Prostate gland (tissue), 2 donors: ENCODE measurements around the gene ARRB1. TPM values are rescaled to one million over a fixed set of nuclear protein-coding genes. Genes with fewer than 3 reads are reported as not detected.
A peak's percentile ranks its signal among the peaks of the same experiment; 100 is the strongest.
"Not testable (repeated sequence)": the region's sequence is repeated elsewhere in the genome, so short reads cannot be mapped to it uniquely, and the experiment has no call there.

ENCODE experiments used
- DNase-seq: peaks from one replicate; pipeline ENCODE4 v3.0.0-alpha.2; 2019; ENCODE audit warnings: low spot score
- H3K27ac ChIP-seq, 2 donors: fragments of 200-600 bp; sonication (generic); 2 replicates each; pipeline ENCODE4 v1.5.1; 2017 to 2019
- H3K27me3 ChIP-seq: fragments of 200-600 bp; sonication (generic); replicated peaks from 2 replicates; pipeline ENCODE4 v1.5.1; 2019; ENCODE audit not compliant: insufficient read depth
- H3K36me3 ChIP-seq, 2 donors: fragments of 200-600 bp; sonication (generic); 1 replicate in 1 of 2; 2 replicates in 1 of 2; pipeline versions ENCODE4 v1.5.1 to v1.8.1; 2017 to 2019
- H3K4me1 ChIP-seq: fragments of 200-600 bp; sonication (generic); replicated peaks from 2 replicates; pipeline ENCODE4 v1.5.1; 2019
- H3K4me3 ChIP-seq, 2 donors: fragments of 200-600 bp; sonication (generic); 2 replicates each; pipeline ENCODE4 v1.5.1; 2017 to 2019
- H3K9me3 ChIP-seq: fragments of 200-600 bp; sonication (generic); 2 replicates; pipeline ENCODE4 v1.5.1; 2017
- CTCF ChIP-seq, 4 experiments: fragments of 200-600 bp in 2 of 4; fragments of 450-650 bp in 2 of 4; sonication (generic) in 2 of 4; IDR thresholded peaks; 1 replicate in 3 of 4; 2 replicates in 1 of 4; pipeline ENCODE4 v1.5.1; 2016 to 2019; ENCODE audit warnings: antibody characterized with exemption in 4 of 4, mild to moderate bottlenecking in 2 of 4, moderate library complexity in 2 of 4
- POLR2A ChIP-seq: fragments of 450-650 bp; IDR thresholded peaks from one replicate; pipeline ENCODE4 v1.6.1; 2016; ENCODE audit warnings: antibody characterized with exemption, mild to moderate bottlenecking
- POLR2AphosphoS5 ChIP-seq: sonication (generic); formaldehyde crosslinking; IDR thresholded peaks from one replicate; pipeline ENCODE4 v1.6.1; 2017; ENCODE audit warnings: antibody characterized with exemption
- WGBS: methylation state at CpG from one replicate; pipeline ENCODE4 v1.1.5; 2018; 5-methylcytosine and 5-hydroxymethylcytosine counted together
- intact Hi-C: fragments of 100-400 bp; cut with DNase I; formaldehyde crosslinking; loops from one replicate; pipeline ENCODE4 v1.14.2; 2022
- total RNA-seq, 2 donors: library from RNA; depleted of rRNA; stranded (reverse); fragments of >200 nt; gene quantifications; one replicate each; pipeline ENCODE4 v1.1.0, GENCODE V29; 2016

The ARRB1 gene
- total RNA-seq, 2 donors from 2014 or later: 31.9 to 64.7 TPM

- Histone ChIP-seq H3K4me1 (no peaks in the 10 kb centered on the region), H3K36me3 (no peaks in the 10 kb centered on the region)
Observed at GRCh38 chr11:75365711-75366181, 14.3 kb upstream of the ARRB1 start.

DNA sequence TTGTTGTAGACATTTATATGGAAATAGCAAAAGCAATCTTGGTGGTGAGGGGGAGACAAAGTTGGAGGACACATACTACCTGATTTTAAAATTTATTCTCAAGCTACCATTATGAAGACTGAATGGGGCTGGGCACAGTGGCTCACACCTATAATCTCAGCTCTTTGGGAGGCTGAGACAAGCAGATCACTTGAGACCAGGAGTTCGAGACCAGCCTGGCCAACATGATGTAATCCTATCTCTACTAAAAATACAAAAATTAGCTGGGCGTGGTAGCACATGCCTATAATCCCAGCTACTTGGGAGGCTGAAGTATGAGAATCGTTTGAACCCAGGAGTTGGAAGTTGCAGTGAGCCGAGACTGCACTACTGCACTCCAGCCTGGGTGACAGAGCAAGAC, 10.8 kb upstream of the ARRB1 start:
- DNase-seq, H3K4me1 ChIP-seq, H3K27me3 ChIP-seq, H3K27ac ChIP-seq, intact Hi-C loops, H3K9me3 ChIP-seq, H3K36me3 ChIP-seq, H3K4me3 ChIP-seq: not testable (repeated sequence)
- WGBS: 83% methylated on average over 4 of the region's 4 CpGs

More at GRCh38 chr11:75365711-75366181, 14.3 kb upstream of the ARRB1 start:
- no peak for DNase-seq
- intact Hi-C loops: no loop called here
- TF ChIP-seq POLR2AphosphoS5 (no peak), CTCF (IDR thresholded peaks at IDR 0.05) (no peak), POLR2A (no peak)
- Histone ChIP-seq H3K27me3 (no peaks in the 10 kb centered on the region), H3K4me3 (no peak overlapping the region), H3K9me3 (no peaks in the 10 kb centered on the region), H3K27ac (no peak overlapping the region)
- WGBS: 48% methylated on average over 2 of the region's 2 CpGs

DNA sequence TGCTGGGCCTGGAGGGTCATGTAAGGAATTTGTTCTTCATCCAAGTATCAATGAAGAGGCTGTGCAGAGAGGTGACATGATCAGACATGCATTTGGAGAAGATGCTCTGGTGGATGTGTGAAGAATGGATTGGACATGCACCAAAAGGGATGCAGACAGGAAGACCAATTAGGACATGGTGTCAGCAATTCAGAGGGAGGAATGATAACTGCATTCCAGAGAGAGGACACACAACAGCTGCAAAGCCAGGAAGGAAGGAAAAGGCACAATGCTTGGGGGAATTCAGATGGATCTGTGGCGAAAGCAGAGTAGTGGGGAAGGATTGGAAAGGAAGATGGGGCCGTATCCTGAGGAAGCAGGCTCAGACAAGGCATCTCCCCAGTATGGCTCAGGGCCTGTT, 5.2 kb upstream of the ARRB1 start:
- H3K9me3 ChIP-seq: no peaks in the 10 kb centered on the region
- no peaks in the 10 kb centered on the region for H3K27me3 ChIP-seq
- WGBS: 76% methylated on average over 2 of the region's 2 CpGs
- H3K36me3 ChIP-seq: no peaks in the 10 kb centered on the region
- TF ChIP-seq POLR2AphosphoS5 (no peak), CTCF (IDR thresholded peaks at IDR 0.05) (no peak), POLR2A (no peak)
- DNase-seq: no peak
- H3K4me1 ChIP-seq: no peaks in the 10 kb centered on the region
- no peak overlapping the region for H3K4me3 ChIP-seq
- intact Hi-C loops: no loop called here
- no peak overlapping the region for H3K27ac ChIP-seq

- no peaks in the 10 kb centered on the region for H3K36me3 ChIP-seq
- no peak for DNase-seq
- H3K4me1 ChIP-seq: peaks cover 3% of the 10 kb centered on the region
- intact Hi-C loops: no loop called here
- 92% methylated on average over 10 of the region's 10 CpGs for WGBS
- TF ChIP-seq POLR2A: no peak
- TF ChIP-seq CTCF (IDR thresholded peaks at IDR 0.05): no peak
- TF ChIP-seq POLR2AphosphoS5: no peak
- H3K27me3 ChIP-seq: no peaks in the 10 kb centered on the region
- H3K27ac ChIP-seq: no peak overlapping the region
- no peak overlapping the region for H3K4me3 ChIP-seq
- no peaks in the 10 kb centered on the region for H3K9me3 ChIP-seq
Observed at GRCh38 chr11:75355051-75355450, 3.6 kb upstream of the ARRB1 start.

DNA sequence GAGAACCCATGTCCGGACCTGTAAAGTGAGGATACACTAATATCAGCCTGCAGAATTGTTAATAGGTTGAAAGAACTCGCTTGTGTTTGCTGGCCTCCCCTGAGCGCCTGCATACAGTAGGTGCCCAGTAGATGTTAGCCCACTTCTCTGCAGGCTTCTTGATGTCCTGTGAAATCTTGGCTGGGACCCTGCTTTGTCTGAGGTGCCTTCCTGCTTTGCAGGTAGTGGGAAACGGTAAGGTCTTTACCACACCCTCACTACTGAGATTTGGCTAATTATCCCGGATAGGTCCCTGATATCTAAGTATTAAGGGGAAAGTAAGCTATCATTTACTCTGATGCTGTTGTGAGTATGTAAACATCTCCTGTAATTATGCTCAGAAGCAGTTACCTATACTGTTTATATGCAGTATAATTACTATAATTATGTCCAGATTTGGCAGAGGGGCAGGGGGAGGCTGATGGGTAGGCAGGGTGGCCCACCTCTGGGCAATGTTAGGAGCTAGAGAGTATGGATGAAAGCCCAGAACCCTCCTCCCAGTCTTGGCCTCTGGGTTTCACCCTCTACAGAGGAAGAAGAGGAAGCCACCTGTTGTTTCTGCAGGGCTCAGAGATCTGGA, 1.2 kb upstream of the ARRB1 start:
- Histone ChIP-seq H3K4me3 (peak overlapping the region in 1 of 2 donors; percentile 83), H3K4me1 (peaks cover 19% of the 10 kb centered on the region), H3K9me3 (no peaks in the 10 kb centered on the region), H3K27ac (peak overlapping the region; percentile 92 to 94), H3K27me3 (no peaks in the 10 kb centered on the region), H3K36me3 (no peaks in the 10 kb centered on the region)
- 47% methylated on average over 5 of the region's 5 CpGs for WGBS
- DNase-seq: no peak
- TF ChIP-seq CTCF (IDR thresholded peaks at IDR 0.05): no peak
- no peak for TF ChIP-seq POLR2AphosphoS5
- TF ChIP-seq POLR2A: no peak
- intact Hi-C loops: no loop called here
